ENCODE measurements around the gene OR7G1. TPM values are rescaled to one million over a fixed set of nuclear protein-coding genes. Genes with fewer than 3 reads are reported as not detected.

Gene OR7G1
- total and polyA plus RNA-seq, 2 of the 8 experiments (the other 6 are each of a cell fraction or from before 2014, with no cell fraction given) = not detected

DNA sequence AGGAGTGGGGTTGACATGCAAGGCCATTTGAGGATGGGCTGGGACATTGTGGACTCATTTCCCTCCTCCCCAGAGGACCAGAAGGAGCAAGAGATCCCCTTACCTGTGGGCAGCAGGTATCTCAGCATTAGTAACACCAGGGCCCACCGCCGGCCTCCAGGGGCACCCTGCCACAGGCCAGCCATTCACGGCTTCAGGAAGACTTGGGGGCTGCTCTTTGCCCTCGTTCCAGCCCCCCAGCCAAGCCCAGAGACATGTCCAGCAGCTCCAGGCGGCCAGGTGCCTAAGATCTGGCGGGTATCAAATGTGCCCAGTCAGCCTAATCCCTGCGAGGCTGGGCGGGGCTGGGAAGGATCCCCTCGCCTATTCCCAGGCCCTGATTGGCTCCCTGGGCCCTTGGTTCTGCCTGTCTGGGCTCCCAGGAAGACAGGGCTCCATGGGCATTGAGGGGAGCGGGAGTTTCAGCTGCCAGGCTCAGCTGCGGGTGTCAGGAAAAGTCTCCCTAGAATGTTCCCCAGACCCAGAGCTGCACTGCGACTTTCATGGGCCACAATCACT lies 50.0 kb downstream of the OR7G1 start (continued):
- TF ChIP-seq, protein P1, sequence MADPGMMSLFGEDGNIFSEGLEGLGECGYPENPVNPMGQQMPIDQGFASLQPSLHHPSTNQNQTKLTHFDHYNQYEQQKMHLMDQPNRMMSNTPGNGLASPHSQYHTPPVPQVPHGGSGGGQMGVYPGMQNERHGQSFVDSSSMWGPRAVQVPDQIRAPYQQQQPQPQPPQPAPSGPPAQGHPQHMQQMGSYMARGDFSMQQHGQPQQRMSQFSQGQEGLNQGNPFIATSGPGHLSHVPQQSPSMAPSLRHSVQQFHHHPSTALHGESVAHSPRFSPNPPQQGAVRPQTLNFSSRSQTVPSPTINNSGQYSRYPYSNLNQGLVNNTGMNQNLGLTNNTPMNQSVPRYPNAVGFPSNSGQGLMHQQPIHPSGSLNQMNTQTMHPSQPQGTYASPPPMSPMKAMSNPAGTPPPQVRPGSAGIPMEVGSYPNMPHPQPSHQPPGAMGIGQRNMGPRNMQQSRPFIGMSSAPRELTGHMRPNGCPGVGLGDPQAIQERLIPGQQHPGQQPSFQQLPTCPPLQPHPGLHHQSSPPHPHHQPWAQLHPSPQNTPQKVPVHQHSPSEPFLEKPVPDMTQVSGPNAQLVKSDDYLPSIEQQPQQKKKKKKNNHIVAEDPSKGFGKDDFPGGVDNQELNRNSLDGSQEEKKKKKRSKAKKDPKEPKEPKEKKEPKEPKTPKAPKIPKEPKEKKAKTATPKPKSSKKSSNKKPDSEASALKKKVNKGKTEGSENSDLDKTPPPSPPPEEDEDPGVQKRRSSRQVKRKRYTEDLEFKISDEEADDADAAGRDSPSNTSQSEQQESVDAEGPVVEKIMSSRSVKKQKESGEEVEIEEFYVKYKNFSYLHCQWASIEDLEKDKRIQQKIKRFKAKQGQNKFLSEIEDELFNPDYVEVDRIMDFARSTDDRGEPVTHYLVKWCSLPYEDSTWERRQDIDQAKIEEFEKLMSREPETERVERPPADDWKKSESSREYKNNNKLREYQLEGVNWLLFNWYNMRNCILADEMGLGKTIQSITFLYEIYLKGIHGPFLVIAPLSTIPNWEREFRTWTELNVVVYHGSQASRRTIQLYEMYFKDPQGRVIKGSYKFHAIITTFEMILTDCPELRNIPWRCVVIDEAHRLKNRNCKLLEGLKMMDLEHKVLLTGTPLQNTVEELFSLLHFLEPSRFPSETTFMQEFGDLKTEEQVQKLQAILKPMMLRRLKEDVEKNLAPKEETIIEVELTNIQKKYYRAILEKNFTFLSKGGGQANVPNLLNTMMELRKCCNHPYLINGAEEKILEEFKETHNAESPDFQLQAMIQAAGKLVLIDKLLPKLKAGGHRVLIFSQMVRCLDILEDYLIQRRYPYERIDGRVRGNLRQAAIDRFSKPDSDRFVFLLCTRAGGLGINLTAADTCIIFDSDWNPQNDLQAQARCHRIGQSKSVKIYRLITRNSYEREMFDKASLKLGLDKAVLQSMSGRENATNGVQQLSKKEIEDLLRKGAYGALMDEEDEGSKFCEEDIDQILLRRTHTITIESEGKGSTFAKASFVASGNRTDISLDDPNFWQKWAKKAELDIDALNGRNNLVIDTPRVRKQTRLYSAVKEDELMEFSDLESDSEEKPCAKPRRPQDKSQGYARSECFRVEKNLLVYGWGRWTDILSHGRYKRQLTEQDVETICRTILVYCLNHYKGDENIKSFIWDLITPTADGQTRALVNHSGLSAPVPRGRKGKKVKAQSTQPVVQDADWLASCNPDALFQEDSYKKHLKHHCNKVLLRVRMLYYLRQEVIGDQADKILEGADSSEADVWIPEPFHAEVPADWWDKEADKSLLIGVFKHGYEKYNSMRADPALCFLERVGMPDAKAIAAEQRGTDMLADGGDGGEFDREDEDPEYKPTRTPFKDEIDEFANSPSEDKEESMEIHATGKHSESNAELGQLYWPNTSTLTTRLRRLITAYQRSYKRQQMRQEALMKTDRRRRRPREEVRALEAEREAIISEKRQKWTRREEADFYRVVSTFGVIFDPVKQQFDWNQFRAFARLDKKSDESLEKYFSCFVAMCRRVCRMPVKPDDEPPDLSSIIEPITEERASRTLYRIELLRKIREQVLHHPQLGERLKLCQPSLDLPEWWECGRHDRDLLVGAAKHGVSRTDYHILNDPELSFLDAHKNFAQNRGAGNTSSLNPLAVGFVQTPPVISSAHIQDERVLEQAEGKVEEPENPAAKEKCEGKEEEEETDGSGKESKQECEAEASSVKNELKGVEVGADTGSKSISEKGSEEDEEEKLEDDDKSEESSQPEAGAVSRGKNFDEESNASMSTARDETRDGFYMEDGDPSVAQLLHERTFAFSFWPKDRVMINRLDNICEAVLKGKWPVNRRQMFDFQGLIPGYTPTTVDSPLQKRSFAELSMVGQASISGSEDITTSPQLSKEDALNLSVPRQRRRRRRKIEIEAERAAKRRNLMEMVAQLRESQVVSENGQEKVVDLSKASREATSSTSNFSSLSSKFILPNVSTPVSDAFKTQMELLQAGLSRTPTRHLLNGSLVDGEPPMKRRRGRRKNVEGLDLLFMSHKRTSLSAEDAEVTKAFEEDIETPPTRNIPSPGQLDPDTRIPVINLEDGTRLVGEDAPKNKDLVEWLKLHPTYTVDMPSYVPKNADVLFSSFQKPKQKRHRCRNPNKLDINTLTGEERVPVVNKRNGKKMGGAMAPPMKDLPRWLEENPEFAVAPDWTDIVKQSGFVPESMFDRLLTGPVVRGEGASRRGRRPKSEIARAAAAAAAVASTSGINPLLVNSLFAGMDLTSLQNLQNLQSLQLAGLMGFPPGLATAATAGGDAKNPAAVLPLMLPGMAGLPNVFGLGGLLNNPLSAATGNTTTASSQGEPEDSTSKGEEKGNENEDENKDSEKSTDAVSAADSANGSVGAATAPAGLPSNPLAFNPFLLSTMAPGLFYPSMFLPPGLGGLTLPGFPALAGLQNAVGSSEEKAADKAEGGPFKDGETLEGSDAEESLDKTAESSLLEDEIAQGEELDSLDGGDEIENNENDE (IDR thresholded peaks at IDR 0.05; ENCODE audit: insufficient replicate concordance, low read length) = no peak
- TF ChIP-seq, protein P2, sequence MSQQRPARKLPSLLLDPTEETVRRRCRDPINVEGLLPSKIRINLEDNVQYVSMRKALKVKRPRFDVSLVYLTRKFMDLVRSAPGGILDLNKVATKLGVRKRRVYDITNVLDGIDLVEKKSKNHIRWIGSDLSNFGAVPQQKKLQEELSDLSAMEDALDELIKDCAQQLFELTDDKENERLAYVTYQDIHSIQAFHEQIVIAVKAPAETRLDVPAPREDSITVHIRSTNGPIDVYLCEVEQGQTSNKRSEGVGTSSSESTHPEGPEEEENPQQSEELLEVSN (IDR thresholded peaks at IDR 0.05) = no peak
- TF ChIP-seq TAF1 (IDR thresholded peaks at IDR 0.05; ENCODE audit: low read depth, low read length) = no peak

Measured in H1 (cell line).